Posterior cingulate gyrus (tissue), 11 donors: ENCODE results near the gene DAP3.
"Not testable (repeated sequence)": the region's sequence is repeated elsewhere in the genome, so short reads cannot be mapped to it uniquely, and the experiment has no call there.

Experiments
- DNase-seq, 10 donors: peaks; one replicate each; pipeline versions ENCODE4 v3.0.0 to v3.0.0-alpha.2; 2020 to 2021; ENCODE audit warnings: mixed read lengths in 3 of 10
- intact Hi-C: fragments of 100-400 bp; cut with DNase I; formaldehyde crosslinking; loops from one replicate; pipeline ENCODE4 v1.15.1; 2023

DAP3 gene

DNA sequence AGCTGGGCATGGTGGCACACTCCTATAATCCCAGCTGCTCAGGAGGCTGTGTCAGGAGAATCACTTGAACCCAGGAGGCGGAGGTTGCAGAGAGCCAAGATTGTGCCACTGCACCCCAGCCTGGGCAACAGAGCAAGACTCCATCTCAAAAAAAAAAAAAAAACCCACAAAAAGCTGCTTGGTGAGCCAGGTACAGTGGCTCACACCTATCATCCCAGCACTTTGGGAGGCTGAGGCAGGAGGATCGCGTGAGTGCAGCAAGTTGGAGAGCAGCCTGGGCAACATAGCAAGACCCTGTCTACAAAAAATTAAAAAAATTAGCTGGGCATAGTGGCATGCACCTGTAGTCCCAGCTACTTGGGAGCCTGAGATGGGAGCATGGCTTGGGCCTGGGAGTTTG lies 26.2 kb downstream of the DAP3 start:
- DNase-seq, intact Hi-C loops: not testable (repeated sequence)

DNA sequence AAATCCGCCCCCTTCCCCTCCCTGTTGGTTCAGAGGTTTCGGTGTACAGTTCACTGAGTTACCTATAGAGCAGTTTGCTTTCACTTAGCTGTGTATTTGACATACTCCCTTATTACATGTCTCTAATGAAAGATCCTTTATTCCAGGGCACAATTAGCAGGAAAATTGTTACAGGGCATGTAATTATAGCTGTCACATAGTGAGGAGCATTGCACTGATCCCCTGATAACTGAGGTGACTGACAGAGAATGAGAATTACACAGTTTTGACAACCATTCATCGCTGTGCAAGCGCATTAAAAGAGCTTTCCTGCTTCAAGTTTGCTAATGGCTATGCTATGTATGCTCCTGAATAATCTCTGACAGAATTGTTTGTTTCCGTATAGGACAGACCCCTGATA lies 26.9 kb downstream of the DAP3 start:
- no peak for DNase-seq
- intact Hi-C loops: no loop called here

DNA sequence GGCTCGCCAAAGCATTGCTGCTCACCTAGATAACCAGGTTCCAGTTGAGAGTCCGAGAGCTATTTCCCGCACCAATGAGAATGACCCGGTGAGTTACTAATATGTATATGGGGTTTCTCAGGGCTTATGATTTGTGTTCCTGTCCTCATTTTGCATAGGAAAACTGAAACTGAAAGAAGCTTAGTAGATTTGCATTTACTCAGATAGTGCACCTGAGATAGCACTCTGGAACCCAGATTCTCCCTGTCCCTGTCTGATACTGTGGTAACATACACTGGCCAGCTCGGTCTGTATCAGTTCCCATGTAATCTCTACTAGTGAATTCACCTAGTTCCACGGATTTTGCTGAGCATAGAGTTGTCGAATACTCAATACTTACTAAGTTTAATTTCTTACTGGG lies 28.1 kb downstream of the DAP3 start:
- no peak for DNase-seq
- intact Hi-C loops: no loop called here

DNA sequence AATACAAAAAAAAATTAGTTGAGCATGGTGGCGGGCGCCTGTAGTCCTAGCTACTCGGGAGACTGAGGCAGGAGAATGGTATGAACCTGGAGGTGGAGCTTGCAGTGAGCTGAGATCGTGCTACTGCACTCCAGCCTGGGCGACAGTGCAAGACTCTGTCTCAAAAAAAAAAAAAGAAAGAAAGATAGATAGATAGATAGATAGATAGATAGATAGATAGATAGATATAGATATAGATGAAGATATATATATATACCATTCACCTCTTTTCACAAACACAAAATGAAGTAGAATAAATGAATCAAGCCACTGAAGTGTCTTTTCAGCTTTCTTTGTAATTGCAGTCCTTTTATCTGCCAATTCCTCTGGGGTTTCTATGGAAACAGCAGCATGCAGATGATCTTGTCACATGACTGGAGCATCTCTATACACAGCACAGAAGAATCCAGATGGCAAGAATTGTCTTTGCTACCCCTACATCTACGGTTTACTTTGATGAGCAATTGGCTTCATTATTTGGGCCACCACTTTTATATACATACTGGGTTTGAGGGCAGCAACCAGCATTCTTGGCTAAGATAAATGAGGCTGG lies 29.7 kb downstream of the DAP3 start:
- intact Hi-C loops: not testable (repeated sequence)

DNA sequence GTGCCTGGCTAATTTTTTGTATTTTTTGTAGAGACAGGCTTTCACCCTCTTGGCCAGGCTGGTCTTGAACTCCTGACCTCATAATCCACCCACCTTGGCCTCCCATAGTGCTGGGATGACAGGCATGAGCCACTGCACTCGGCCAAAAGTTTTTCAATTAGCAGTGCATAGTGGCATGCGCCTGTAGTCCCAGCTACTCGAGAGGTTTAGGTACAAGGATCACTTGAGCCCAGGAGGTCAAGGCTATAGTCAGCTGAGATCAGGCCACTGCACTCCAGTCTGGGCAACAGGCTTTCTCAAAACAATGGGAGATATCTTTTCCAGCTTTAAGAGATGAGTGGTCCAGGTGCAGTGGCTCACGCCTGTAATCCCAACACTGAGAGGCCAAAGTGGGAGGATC lies 30.8 kb downstream of the DAP3 start:
- DNase-seq: no peak
- intact Hi-C loops: no loop called here

More for the DNA sequence above, 29.7 kb downstream of the DAP3 start:
- not testable (repeated sequence) for DNase-seq

DNA sequence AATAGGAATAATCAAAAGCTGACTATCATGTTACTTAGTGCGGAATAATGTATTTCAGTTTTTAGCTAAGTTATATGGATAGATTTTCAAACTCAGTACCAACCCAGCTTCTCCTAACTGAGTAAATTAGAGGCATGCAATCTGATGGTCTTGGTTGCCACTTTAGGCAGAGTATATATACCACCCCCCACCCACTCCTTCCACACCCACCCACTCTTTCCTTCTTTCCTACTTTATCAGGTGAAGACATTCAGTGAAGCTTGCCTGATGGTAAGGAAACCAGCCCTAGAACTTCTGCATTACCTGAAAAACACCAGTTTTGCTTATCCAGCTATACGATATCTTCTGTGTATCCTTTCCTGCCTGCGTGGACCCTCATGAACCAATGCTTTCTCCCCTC lies 36.3 kb downstream of the DAP3 start:
- intact Hi-C loops: no loop called here
- DNase-seq: no peak

DNA sequence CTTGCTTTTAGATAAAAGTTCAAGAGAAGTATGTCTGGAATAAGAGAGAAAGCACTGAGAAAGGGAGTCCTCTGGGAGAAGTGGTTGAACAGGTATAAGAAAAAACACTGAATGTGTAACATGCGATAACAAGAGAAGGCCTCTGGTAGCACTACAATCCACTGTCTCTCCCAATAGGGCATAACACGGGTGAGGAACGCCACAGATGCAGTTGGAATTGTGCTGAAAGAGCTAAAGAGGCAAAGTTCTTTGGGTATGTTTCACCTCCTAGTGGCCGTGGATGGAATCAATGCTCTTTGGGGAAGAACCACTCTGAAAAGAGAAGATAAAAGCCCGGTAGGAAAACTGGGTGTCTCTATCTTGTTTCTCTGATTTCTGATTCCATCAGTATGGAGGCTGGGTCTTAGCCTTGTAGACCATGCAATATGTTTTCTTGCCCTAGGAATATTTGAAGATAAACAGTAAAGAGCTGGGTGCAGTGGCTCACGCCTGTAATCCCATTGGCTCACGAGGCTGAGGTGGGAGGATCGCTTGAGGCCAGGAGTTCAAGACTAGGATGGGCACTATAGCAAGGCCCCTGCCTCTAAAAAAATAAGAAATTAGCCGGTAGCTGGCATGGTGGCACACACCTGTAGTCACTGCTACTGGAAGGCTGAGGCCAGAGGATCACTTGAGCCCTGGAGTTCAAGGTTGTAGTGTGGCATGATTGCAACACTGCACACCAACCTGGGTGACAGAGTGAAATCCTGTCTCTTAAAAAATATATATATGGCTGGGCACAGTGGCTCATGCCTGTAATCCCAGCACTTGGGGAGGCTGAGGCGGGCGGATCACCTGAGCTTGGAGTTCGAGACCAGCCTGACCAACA lies 40.4 kb downstream of the DAP3 start:
- intact Hi-C loops: no loop called here
- DNase-seq: peak in 6 of 10 donors; percentile 44 to 86 (median 51)

DNA sequence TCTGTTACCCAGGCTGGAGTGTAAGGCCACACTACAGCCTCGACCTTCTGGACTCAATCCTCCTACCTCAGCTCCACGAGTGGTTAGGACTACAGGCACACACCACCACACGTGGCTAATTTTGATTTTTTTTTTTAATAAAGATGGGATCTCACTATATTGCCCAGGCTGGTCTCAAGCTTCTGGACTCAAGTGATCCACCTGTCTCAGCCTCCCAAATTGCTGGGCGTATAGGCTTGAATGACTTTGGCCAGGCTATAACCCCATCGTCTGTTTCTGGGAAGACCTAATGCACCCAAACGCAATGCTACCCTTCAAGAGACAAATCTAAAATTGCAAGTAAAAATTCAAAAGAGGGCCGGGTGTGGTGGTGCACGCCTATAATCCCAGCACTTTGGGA lies 52.1 kb downstream of the DAP3 start:
- DNase-seq: no peak

DNA sequence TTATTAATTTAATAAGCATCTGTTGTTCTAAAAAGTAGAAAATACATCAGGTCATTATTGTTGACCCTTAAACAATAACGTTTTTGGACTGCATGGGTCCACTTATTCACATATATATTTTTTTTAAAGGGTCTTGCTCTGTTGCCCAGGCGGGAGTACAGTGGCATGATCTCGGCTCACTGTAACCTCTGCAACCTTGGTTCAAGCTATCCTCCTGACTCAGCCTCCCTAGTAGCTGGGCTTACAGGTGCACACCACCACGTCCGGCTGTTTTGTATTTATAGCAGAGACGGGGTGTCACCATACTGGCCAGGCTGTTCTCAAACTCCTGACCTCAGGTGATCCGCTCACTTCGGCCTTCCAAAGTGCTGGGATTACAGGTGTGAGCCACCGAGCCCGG lies 53.0 kb downstream of the DAP3 start:
- DNase-seq: no peak
- intact Hi-C loops: no loop called here

More for the DNA sequence above, 52.1 kb downstream of the DAP3 start:
- intact Hi-C loops: no loop called here

DNA sequence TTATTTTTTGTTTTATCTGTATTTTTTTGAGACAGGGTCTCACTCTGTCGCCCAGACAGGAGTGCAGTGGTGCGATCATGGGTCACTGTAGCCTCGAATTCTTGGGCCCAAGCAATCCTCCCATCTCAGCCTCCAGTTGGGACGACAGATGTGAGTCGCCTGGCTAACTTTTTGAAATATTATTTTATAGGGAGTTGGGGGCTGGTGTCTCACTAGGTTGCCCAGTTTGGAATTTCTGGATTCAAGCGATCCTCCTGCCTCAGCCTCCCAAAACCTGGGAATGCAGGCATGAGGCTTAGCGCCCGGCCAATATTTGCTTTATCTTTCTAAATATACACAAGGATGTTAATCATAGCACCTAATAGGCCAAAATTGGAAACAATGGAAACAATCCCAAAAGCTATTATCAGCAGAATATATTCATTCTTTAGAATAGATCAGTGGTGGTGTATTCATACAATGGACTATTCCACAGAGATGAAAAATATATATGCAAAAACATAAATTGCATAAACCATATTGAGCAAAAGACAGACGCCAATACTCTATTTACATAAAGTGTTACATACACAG lies 55.9 kb downstream of the DAP3 start:
- intact Hi-C loops: no loop called here
- DNase-seq: no peak

DNA sequence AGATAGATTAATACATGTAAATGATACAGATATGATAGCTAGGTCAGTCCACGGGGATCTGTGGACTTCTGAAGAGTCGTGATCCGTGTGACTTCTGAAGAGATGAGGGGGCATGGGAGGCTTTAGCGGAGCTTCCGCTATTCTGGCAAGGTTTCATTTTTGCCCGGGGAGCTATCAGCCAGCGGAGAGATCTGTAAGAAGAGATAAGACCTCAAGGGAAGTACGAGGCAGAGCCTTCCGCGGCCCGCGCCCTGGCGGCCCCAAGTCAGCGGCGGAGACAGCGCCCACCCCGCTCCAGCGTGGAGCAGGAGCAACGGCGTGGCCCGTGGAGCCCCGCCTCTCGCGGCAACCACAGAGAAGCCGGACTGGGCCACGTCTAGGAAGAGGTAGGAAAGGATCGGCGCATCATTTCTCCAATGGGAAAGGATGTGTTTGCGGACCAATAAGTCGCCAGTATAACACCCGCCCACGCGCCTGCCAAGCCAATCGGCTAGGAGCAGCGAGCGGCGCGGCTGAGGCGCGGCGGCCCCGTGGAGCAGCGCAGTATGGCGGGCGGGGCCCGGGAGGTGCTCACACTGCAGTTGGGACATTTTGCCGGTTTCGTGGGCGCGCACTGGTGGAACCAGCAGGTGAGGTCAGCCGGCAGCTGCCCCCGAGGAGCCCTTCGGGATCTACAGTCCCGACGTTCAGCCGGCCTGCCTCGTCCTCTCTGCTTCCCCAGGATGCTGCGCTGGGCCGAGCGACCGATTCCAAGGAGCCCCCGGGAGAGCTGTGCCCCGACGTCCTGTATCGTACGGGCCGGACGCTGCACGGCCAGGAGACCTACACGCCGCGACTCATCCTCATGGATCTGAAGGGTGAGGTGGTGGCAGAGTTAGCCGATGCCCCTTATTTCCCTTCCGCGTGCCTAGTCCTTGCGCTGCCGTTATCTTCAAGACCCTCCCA lies 56.7 kb downstream of the DAP3 start:
- intact Hi-C loops: not testable (repeated sequence)
- DNase-seq: peak; percentile 89 to 99 (median 94)

DNA sequence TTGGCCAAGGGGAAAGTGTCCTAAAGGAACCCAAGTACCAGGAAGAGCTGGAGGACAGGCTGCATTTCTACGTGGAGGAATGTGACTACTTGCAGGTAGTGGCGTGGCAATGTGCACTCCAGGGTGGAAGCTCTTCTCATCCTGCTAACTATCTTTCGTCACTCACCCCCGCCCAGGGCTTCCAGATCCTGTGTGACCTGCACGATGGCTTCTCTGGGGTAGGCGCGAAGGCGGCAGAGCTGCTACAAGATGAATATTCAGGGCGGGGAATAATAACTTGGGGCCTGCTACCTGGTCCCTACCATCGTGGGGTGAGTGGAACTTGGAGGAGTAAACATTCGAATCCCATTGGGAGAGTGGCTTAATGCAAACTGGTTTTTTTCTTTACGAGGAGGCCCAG lies 58.7 kb downstream of the DAP3 start:
- intact Hi-C loops, DNase-seq: not testable (repeated sequence)

DNA sequence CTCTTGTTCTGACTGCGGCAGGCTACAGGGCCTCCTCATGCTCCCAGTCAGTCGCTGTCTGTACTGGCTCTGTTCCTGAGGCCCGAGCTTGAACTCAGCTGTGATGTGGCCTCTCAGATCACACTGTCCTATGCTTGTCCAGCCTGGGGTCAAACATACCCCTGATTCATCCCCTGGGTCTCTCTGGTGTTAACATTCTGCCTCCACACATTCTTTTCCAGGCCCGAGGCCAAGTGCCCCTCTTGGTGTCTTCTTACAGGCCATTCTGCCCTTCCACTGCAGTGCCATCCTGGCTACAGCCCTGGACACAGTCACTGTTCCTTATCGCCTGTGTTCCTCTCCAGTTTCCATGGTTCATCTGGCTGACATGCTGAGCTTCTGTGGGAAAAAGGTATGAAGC lies 59.2 kb downstream of the DAP3 start:
- DNase-seq, intact Hi-C loops: not testable (repeated sequence)

DNA sequence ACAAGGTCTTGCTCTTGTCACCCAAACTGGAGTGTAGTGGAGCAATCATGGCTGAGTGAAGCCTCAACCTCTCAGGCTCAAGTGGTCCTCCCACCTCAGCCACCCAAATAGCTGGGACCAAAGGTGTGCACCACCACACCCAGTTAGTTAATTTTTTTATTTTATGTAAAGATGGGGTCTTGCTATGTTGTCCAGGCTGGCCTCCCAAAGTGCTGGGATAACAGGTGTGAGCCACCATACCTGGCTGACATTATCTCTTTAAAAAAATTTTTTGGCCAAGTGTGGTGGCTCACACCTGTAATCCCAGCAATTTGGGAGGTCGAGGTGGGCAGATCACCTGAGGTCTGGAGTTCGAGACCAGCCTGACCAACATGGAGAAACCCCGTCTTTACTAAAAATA lies 70.1 kb downstream of the DAP3 start:
- DNase-seq, intact Hi-C loops: not testable (repeated sequence)

DNA sequence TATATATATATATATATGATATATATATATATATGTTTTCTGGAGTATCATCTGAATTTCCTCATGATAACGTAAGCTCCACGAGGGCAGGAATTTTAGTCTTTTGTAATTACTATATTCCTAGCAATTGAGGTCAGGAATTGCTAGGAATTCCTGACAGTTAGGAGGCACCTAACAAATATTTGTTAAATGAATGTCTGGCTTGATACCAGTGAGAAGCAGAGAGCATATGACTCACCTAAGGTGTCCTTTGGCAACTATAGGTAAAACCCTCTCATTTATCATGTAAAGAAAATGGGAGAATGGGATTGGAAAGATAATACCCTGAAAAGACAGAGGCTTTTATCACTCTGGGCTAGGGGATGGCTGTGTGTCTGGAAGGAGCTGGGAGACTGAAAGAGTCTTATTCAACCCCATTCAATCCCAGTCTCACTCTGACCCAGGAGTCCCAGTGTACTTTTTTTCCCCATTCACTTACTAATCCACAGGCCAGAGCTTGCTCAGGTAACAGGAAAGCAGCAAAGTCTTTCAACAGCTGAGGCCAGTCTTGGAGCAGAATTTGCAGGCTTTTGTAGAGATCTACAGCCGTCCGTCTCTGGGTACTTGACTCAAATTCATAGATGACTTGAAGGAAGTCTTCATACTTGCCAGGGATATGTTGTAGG lies 71.2 kb downstream of the DAP3 start:
- DNase-seq: no peak
- intact Hi-C loops: no loop called here

DNA sequence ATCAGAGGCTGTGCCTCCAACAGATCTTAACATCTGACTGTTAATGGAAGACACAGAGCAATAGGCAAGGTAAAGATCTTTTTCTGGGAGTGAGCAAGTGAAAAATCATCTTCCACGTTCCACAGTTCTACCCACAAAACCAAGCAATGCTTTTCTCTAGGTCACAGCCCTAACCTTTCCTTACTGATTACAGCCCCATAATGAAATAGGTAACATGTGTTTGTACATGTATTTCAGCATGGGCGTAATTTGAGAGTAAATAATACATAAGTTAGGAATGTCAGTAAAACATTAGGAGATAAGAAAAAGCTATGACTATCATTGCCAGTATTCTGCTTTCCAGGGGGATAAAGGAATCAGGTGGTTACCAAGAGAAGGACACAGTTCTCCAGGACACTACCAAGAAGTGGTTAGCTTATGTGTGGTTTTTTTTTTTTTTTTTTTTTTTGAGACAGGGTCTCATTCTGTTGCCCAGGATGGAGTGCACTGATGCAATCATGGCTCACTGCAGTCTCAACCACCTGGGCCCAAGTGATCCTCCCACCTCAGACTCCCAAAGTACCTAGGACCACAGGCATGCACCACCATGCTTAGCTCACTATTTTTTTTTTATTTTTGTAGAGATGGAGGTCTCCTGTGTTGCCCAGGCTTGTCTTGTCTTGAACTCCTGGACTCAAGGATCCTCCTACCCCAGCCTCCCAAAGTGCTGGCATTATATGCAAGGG lies 72.0 kb downstream of the DAP3 start:
- intact Hi-C loops: no loop called here

DNA sequence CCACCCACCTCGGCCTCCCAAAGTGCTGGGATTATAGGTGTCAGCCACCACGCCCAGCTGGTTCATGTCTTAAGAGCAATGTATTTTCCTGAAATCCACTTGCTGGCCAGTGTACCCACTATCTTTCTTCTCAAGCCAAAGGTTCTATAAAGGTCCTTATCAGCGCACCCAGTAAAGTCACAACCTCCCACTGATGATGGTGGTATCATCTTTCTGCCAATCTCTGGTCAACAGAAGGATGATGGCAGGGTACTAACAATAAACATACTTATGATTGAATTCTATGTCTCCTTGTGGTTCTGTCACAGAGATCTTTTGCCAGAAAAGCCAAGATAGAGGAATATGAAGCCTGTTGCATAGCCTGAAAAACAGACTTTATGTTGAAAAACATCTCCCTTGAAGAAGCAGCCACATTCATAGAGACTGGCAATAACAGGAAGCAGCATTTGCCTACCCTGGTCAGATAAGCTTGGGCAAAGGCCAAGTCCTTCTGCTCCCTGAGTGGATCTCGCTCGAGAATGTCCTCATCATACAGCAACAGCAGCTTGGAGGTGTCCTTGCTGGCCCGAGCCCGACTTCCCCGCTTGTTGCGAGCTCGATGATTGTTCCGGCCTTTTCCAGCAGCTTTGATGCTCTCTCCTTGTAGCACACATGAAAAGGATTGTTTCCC lies 73.0 kb downstream of the DAP3 start:
- intact Hi-C loops: no loop called here
- DNase-seq: no peak

More for the DNA sequence above, 72.0 kb downstream of the DAP3 start:
- no peak for DNase-seq

DNA sequence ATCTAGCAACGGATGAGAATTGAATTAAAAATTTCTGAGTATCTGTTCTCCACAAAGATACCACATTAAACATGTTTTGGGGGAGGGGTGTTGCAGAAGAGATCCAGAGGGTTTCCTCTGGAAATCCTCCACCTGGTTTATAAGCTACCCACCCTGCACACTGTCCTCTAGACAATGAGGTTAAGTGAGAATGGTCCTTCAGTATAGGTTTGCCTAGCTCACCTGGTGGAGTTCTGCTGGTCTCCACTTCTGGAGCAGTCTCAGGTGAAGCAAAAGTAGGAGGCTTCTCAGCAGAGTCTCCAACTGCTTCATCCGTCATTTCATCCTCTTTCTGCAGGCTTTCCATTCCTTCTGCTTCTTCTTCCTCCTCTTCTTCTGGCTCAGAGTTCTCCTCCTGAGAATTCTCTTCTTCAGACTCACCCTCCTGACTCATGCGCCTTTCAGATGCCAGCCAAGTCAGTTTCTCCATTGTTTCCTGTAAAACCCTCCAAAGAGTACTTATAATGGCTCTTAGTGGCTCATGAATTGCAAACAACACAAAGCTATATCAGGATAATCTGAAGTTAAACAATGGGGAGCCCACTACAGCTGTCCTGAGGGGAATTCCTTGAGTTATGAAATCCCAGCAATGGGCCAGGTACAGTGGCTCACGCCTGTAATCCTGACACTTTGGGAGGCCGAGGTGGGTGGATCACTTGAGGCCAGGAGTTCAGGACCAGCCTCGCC lies 74.4 kb downstream of the DAP3 start:
- peak in 5 of 10 donors; percentile 9 to 23 (median 18) for DNase-seq
- intact Hi-C loops: not testable (repeated sequence)
